GM12878 (cell line): Measurements from ENCODE around the gene SLC22A23. TPM values are rescaled to one million over a fixed set of nuclear protein-coding genes. Genes with fewer than 3 reads are reported as not detected.

Experiments
- ATAC-seq: fragments of 200-7000 bp; cut with Tn5 transposase; 3 replicates; pipeline ENCODE4 v1.9.1; 2020; ENCODE audit warnings: mild to moderate bottlenecking, moderate library complexity
- BruUV-seq: library from RNA; stranded (reverse); fragments of 400-500 nt; replicated peaks from 2 replicates; lab custom pipeline; 2021; lab: Mats Ljungman, UMichigan
- CTCF ChIA-PET: fragments of 300-600 bp; sonication (Branson Sonifier 250); formaldehyde crosslinking; extraction: SDS; loops from one replicate; lab custom pipeline; 2021; ENCODE audit warnings: inconsistent platforms; lab: Yijun Ruan, JAX
- POLR2A ChIA-PET: fragments of 350-600 bp; formaldehyde crosslinking; extraction: SDS; loops from one replicate; lab custom pipeline; 2021; ENCODE audit warnings: inconsistent platforms; lab: Charles Lee
- RAD21 ChIA-PET: fragments of 300-600 bp; sonication (Branson Sonifier 250); formaldehyde crosslinking; loops from one replicate; lab custom pipeline; 2023; ENCODE audit warnings: antibody characterized with exemption; ENCODE audit not compliant: unreplicated experiment; lab: Charles Lee
- SMC1A ChIA-PET: fragments of 300-600 bp; sonication (Branson Sonifier 250); formaldehyde crosslinking; loops from one replicate; lab custom pipeline; 2023; ENCODE audit not compliant: unreplicated experiment, uncharacterized antibody; lab: Charles Lee
- DNase-seq: peaks from one replicate; pipeline ENCODE4 v3.0.0-alpha.2; 2011; ENCODE audit warnings: low read depth, low spot score
- FAIRE-seq: peaks from 3 replicates; lab custom pipeline; 2011; peaks lifted over from hg19 to GRCh38; lab: Jason Lieb, UNC
- H2AFZ ChIP-seq: 2 replicates; pipeline ENCODE4 v1.6.0; 2011; ENCODE audit warnings: low read depth, low read length, control low read depth; ENCODE audit not compliant: control insufficient read depth
- H3K27ac ChIP-seq: 2 replicates; pipeline ENCODE4 v1.5.1; 2011; ENCODE audit warnings: control low read depth; ENCODE audit not compliant: control insufficient read depth, insufficient read depth
- H3K27me3 ChIP-seq, 2 experiments: replicated peaks in 1 of 2; 2 replicates each; pipeline versions ENCODE4 v1.6.0 to v1.6.1; 2011; ENCODE audit warnings: low read length in 1 of 2; ENCODE audit not compliant: control insufficient read depth in 2 of 2, insufficient read depth in 2 of 2
- H3K36me3 ChIP-seq, 2 experiments: 2 replicates each; pipeline ENCODE4 v1.5.1; 2011; ENCODE audit warnings: low read length in 1 of 2; ENCODE audit not compliant: control insufficient read depth in 2 of 2, insufficient read depth in 2 of 2
- H3K4me1 ChIP-seq: 2 replicates; pipeline ENCODE4 v1.6.1; 2011; ENCODE audit warnings: mild to moderate bottlenecking, low read length, moderate library complexity, mixed read lengths; ENCODE audit not compliant: control insufficient read depth, insufficient read depth
- H3K4me2 ChIP-seq: 2 replicates; pipeline ENCODE4 v1.6.0; 2011; ENCODE audit warnings: control low read depth; ENCODE audit not compliant: control insufficient read depth, insufficient read depth
- H3K4me3 ChIP-seq: fragments of 200-600 bp; sonication (generic); 2 replicates; pipeline ENCODE4 v1.5.1; 2016
- H3K79me2 ChIP-seq: 2 replicates; pipeline ENCODE4 v1.6.0; 2011; ENCODE audit warnings: low read length; ENCODE audit not compliant: control insufficient read depth, insufficient read depth
- H3K9ac ChIP-seq: 2 replicates; pipeline ENCODE4 v1.8.0; 2011; ENCODE audit warnings: low read length, control low read depth, mixed read lengths; ENCODE audit not compliant: control insufficient read depth, insufficient read depth
- H3K9me3 ChIP-seq: replicated peaks from 3 replicates; pipeline ENCODE4 v1.5.1; 2011; ENCODE audit warnings: mild to moderate bottlenecking, low read length; ENCODE audit not compliant: control insufficient read depth, insufficient read depth
- H4K20me1 ChIP-seq: 2 replicates; pipeline ENCODE4 v1.6.0; 2011; ENCODE audit not compliant: control insufficient read depth, insufficient read depth
- EGR1 ChIP-seq, 2 experiments: IDR thresholded peaks; 1 replicate in 1 of 2; 2 replicates in 1 of 2; pipeline ENCODE4 v1.6.1; 2011 to 2012; ENCODE audit warnings: low read depth in 2 of 2, low read length in 2 of 2, borderline replicate concordance in 1 of 2, mild to moderate bottlenecking in 1 of 2, moderate library complexity in 1 of 2
- SUZ12 ChIP-seq: fragments of 200-600 bp; sonication (generic); IDR thresholded peaks from one replicate; pipeline ENCODE4 v1.6.1; 2018; ENCODE audit warnings: antibody characterized with exemption, mild to moderate bottlenecking; ENCODE audit not compliant: unreplicated experiment
- WGBS: methylation state at CpG from one replicate; pipeline ENCODE4 v1.1.6; 2016; ENCODE audit warnings: low lambda C conversion rate; ENCODE audit not compliant: insufficient replicate concordance, insufficient coverage; ENCODE audit errors: missing lambda C conversion rate; 5-methylcytosine and 5-hydroxymethylcytosine counted together
- in situ Hi-C: fragments of 300-500 bp; cut with MboI; formaldehyde crosslinking; loops from 9 replicates; pipeline ENCODE4 v1.14.3; 2018; ENCODE audit warnings: mixed read lengths
- intact Hi-C: fragments of 100-400 bp; cut with micrococcal nuclease; formaldehyde crosslinking; loops from one replicate; pipeline ENCODE4 v1.14.2; 2022; ENCODE audit not compliant: unreplicated experiment
- polyA plus RNA-seq, 11 experiments: library from polyadenylated mRNA; depleted of rRNA in 4 of 11; unstranded in 6 of 11; stranded (reverse) in 5 of 11; fragments of >200 nt; fragmentation: Nextera tagmentation in 4 of 11; fragmentation: Illumina TruSeq in 1 of 11; extraction: Ambion mirVana in 4 of 11; extraction: Trizol in 1 of 11; gene quantifications; 1 replicate in 1 of 11; 2 replicates in 10 of 11; pipeline versions ENCODE4 v1.2.1 to v1.2.3, GENCODE V29; 2011 to 2016; ENCODE audit warnings: inconsistent platforms in 2 of 11, missing spikeins in 2 of 11, low read depth in 1 of 11
- total RNA-seq, 4 experiments: library from RNA; depleted of rRNA in 3 of 4; stranded (reverse); fragments of >200 nt in 3 of 4; fragmentation: Illumina TruSeq in 1 of 4; extraction: Trizol in 1 of 4; gene quantifications; 2 replicates each; pipeline versions ENCODE4 v1.2.1 to v1.2.3, GENCODE V29; 2013 to 2021
- TF ChIP-seq, protein P1 (sequence below): fragments of 450-650 bp; IDR thresholded peaks from 2 replicates; pipeline ENCODE4 v1.6.1; 2016; ENCODE audit warnings: mild to moderate bottlenecking, moderate library complexity, borderline replicate concordance

SLC22A23 gene
- total and polyA plus RNA-seq, 10 of the 15 experiments (the other 5 are each of a cell fraction or from before 2014, with no cell fraction given): 0.20 to 2.4 (median 0.74) TPM

DNA sequence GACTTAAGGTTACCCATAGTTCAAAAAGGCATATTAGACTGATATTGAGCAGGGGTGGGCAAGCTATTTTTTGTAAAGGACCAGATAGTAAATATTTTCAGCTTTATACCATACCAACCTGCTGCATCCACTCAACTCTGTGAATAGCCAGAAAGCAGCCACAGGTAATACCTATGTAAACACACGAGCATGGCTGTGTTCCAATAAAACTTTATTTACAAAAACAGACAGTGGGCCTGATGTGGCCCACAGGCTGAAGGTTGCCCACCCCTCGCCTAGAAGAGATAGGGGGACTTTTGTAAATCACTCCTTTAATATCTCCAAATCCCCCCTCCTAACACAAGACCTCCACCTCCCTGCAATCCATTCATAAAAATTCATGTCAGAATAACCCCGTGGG, 133.7 kb downstream of the SLC22A23 start:
- Histone ChIP-seq H3K4me1 (peaks cover 5% of the 10 kb centered on the region), H4K20me1 (no peaks in the 10 kb centered on the region), H3K4me2 (no peak overlapping the region), H3K4me3 (no peak overlapping the region), H3K36me3 (no peaks in the 10 kb centered on the region), H3K27me3 (no peaks in the 10 kb centered on the region; a peak in 1 of 4 replicates), H3K9me3 (no peaks in the 10 kb centered on the region), H3K79me2 (no peaks in the 10 kb centered on the region), H3K9ac (no peak overlapping the region), H3K27ac (no peak overlapping the region), H2AFZ (no peak overlapping the region)
- in situ Hi-C loops (no loop called here), intact Hi-C loops (no loop called here)
- WGBS: 6% methylated on average over 3 of the region's 3 CpGs
- SMC1A ChIA-PET: interaction anchor here (0.7 to 6.5 kb wide), 5 partner anchors 9 to 59 kb away, joined by 3 to 41 read pairs (median 11); no protein-coding TSS in a partner anchor
- ATAC-seq (no peak), DNase-seq (no peak), FAIRE-seq (no peak)
- TF ChIP-seq SUZ12 (no peak), EGR1 (IDR thresholded peaks at IDR 0.05; ENCODE audit: borderline replicate concordance in 1 of 2, low read depth in 2 of 2, low read length in 2 of 2) (no peak)
- TF ChIP-seq, protein P1, sequence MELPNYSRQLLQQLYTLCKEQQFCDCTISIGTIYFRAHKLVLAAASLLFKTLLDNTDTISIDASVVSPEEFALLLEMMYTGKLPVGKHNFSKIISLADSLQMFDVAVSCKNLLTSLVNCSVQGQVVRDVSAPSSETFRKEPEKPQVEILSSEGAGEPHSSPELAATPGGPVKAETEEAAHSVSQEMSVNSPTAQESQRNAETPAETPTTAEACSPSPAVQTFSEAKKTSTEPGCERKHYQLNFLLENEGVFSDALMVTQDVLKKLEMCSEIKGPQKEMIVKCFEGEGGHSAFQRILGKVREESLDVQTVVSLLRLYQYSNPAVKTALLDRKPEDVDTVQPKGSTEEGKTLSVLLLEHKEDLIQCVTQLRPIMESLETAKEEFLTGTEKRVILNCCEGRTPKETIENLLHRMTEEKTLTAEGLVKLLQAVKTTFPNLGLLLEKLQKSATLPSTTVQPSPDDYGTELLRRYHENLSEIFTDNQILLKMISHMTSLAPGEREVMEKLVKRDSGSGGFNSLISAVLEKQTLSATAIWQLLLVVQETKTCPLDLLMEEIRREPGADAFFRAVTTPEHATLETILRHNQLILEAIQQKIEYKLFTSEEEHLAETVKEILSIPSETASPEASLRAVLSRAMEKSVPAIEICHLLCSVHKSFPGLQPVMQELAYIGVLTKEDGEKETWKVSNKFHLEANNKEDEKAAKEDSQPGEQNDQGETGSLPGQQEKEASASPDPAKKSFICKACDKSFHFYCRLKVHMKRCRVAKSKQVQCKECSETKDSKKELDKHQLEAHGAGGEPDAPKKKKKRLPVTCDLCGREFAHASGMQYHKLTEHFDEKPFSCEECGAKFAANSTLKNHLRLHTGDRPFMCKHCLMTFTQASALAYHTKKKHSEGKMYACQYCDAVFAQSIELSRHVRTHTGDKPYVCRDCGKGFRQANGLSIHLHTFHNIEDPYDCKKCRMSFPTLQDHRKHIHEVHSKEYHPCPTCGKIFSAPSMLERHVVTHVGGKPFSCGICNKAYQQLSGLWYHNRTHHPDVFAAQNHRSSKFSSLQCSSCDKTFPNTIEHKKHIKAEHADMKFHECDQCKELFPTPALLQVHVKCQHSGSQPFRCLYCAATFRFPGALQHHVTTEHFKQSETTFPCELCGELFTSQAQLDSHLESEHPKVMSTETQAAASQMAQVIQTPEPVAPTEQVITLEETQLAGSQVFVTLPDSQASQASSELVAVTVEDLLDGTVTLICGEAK: peak; percentile 81
- RAD21 ChIA-PET: interaction anchor here (1.0 to 3.2 kb wide), 3 partner anchors 10 to 134 kb away, joined by 3 to 21 read pairs (median 16); partner anchors contain the start of gene SLC22A23
- POLR2A ChIA-PET: interaction anchor here (0.8 to 1.1 kb wide), 3 partner anchors 17 to 58 kb away, joined by 3 read pairs; no protein-coding TSS in a partner anchor
- CTCF ChIA-PET: interaction anchor here (0.6 to 2.0 kb wide), 7 partner anchors 8 to 407 kb away, joined by 3 to 11 read pairs (median 3); no protein-coding TSS in a partner anchor
- TSS peak; percentile 43 for BruUV-seq
